GM18505 (cell line): ENCODE data around the gene IFNA5.

Experiments used
- ATAC-seq: cut with Tn5 transposase; IDR thresholded peaks from one replicate; pipeline ENCODE4 v1.9.1; 2021; ENCODE audit not compliant: unreplicated experiment
- POLR2A ChIP-seq: IDR thresholded peaks from 4 replicates; pipeline ENCODE4 v1.6.1; 2011; ENCODE audit warnings: borderline replicate concordance; ENCODE audit not compliant: insufficient read depth, insufficient read length; ENCODE audit errors: extremely low read depth

IFNA5 gene

GRCh38 chr9:21316860-21317259 is 11.7 kb upstream of the IFNA5 start:
- no peak for ATAC-seq
- no peak for TF ChIP-seq POLR2A

GRCh38 chr9:21316032-21316842 is 11.1 kb upstream of the IFNA5 start:
- no peak for TF ChIP-seq POLR2A
- no peak for ATAC-seq

GRCh38 chr9:21314152-21314551 is 9.0 kb upstream of the IFNA5 start:
- ATAC-seq: no peak
- TF ChIP-seq POLR2A: no peak

GRCh38 chr9:21311889-21312288 is 6.8 kb upstream of the IFNA5 start:
- TF ChIP-seq POLR2A: no peak
- ATAC-seq: no peak

GRCh38 chr9:21295992-21296391 is 9.1 kb downstream of the IFNA5 start:
- ATAC-seq: no peak
- no peak for TF ChIP-seq POLR2A

- ATAC-seq: peak; percentile 83
- TF ChIP-seq POLR2A: no peak
These were observed 10.1 kb downstream of the IFNA5 start for GRCh38 chr9:21294904-21295538.

- ATAC-seq: peak; percentile 61
- no peak for TF ChIP-seq POLR2A
These were observed 10.7 kb downstream of the IFNA5 start for GRCh38 chr9:21294364-21294774.

GRCh38 chr9:21289848-21290247 is 15.3 kb downstream of the IFNA5 start:
- no peak for ATAC-seq
- TF ChIP-seq POLR2A: no peak

- no peak for ATAC-seq
- no peak for TF ChIP-seq POLR2A
These were observed 17.8 kb downstream of the IFNA5 start for GRCh38 chr9:21287280-21287679.

- ATAC-seq: no peak
- no peak for TF ChIP-seq POLR2A
These were observed 18.5 kb downstream of the IFNA5 start for GRCh38 chr9:21286659-21287058.

GRCh38 chr9:21286099-21286498 is 19.0 kb downstream of the IFNA5 start:
- ATAC-seq: no peak
- TF ChIP-seq POLR2A: no peak

GRCh38 chr9:21281275-21281674 is 23.8 kb downstream of the IFNA5 start:
- ATAC-seq: no peak
- TF ChIP-seq POLR2A: no peak

- no peak for ATAC-seq
- no peak for TF ChIP-seq POLR2A
These were observed 36.8 kb downstream of the IFNA5 start for GRCh38 chr9:21268347-21268657.
